Natural killer cell (primary cell): ENCODE results near the gene B4GALT2. TPM values are rescaled to one million over a fixed set of nuclear protein-coding genes. Genes with fewer than 3 reads are reported as not detected.

ENCODE experiments used
- ATAC-seq, 3 donors: fragments of 150-1000 bp in 2 of 3; fragments of 200-7000 bp in 1 of 3; cut with Tn5 transposase; 1 replicate in 1 of 3; 2 replicates in 2 of 3; pipeline ENCODE4 v1.10.0; 2021; ENCODE audit warnings: mild to moderate bottlenecking in 2 of 3, moderate library complexity in 2 of 3
- DNase-seq, 2 donors: peaks; one replicate each; pipeline versions ENCODE4 v3.0.0 to v3.0.0-alpha.2; 2013 to 2021; ENCODE audit warnings: mixed read lengths in 1 of 2
- H3K27ac ChIP-seq: one replicate; pipeline ENCODE4 v1.5.1; 2013; ENCODE audit warnings: mild to moderate bottlenecking, low read length
- H3K27me3 ChIP-seq: one replicate; pipeline ENCODE4 v1.6.1; 2013; ENCODE audit warnings: low read length; ENCODE audit not compliant: control insufficient read depth, insufficient read depth
- H3K36me3 ChIP-seq: one replicate; pipeline ENCODE4 v1.6.1; 2013; ENCODE audit warnings: low read length; ENCODE audit not compliant: control insufficient read depth, insufficient read depth
- H3K4me1 ChIP-seq: one replicate; pipeline ENCODE4 v1.6.1; 2013; ENCODE audit warnings: low read length; ENCODE audit not compliant: control insufficient read depth, insufficient read depth
- H3K4me3 ChIP-seq: one replicate; pipeline ENCODE4 v1.5.1; 2013; ENCODE audit warnings: low read length
- H3K9me3 ChIP-seq: one replicate; pipeline ENCODE4 v1.6.1; 2013; ENCODE audit warnings: low read length; ENCODE audit not compliant: control insufficient read depth, insufficient read depth
- H3K27ac Mint-ChIP-seq, 2 donors: one replicate each; pipeline ENCODE4 v1.8.0; 2022; ENCODE audit warnings: mild to moderate bottlenecking in 2 of 2, mixed read lengths in 2 of 2, moderate library complexity in 1 of 2
- H3K27me3 Mint-ChIP-seq, 2 donors: one replicate each; pipeline ENCODE4 v1.8.0; 2022; ENCODE audit warnings: low read depth in 2 of 2, mixed read lengths in 2 of 2
- H3K36me3 Mint-ChIP-seq: one replicate; pipeline ENCODE4 v1.8.0; 2022; ENCODE audit warnings: mixed read lengths
- H3K4me1 Mint-ChIP-seq, 2 donors: one replicate each; pipeline ENCODE4 v1.8.0; 2022; ENCODE audit warnings: mixed read lengths in 2 of 2
- H3K4me3 Mint-ChIP-seq: one replicate; pipeline ENCODE4 v1.8.0; 2022; ENCODE audit warnings: mild to moderate bottlenecking, moderate library complexity, mixed read lengths
- H3K9me3 Mint-ChIP-seq, 2 donors: one replicate each; pipeline ENCODE4 v1.8.0; 2022; ENCODE audit warnings: mixed read lengths in 2 of 2
- CTCF ChIP-seq: fragments of 200-600 bp; IDR thresholded peaks from one replicate; pipeline ENCODE4 v1.8.0; 2022; ENCODE audit warnings: antibody characterized with exemption
- WGBS: methylation state at CpG from one replicate; pipeline ENCODE4 v1.1.7; 2013; ENCODE audit warnings: missing lambda C conversion rate; ENCODE audit not compliant: insufficient coverage; 5-methylcytosine and 5-hydroxymethylcytosine counted together
- intact Hi-C: fragments of 100-400 bp; cut with micrococcal nuclease; formaldehyde crosslinking; loops from one replicate; pipeline ENCODE4 v1.14.2; 2022
- total RNA-seq, 4 donors: library from RNA; stranded (reverse); fragments of 120-200 nt in 1 of 4; gene quantifications; one replicate each; pipeline versions ENCODE4 v1.2.3 to v1.2.4, GENCODE V29; 2013 to 2022

Gene B4GALT2
- total RNA-seq, 3 donors from 2014 or later (not counting 1 experiment from before 2014, with no cell fraction given), result 1.5 to 5.5 (median 2.2) TPM

DNA sequence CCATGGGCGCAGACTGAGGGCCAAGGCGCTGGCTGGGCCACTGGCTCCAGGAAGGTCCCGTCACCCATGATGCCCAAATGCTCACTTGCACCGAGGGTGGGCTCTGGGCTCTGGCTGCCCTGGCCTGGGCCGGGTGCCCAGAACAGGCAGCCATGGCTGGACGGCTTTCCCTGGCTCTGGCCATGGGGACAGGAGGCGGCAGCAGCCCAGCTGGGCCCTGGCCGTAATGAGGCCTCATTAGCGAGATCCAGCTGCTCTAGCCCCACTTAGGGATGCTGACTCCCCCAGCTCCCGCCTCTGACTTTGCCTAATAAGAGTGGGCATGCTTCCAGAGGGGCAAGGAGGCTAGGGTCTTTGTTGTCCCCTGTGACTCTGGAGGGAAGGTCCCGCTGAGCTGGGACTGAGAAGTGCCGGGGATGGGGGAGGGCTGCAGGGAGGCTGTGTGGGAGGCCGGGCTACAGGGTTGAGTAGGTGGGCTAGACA is 40.5 kb downstream of the B4GALT2 start:
- no peak for TF ChIP-seq CTCF

DNA sequence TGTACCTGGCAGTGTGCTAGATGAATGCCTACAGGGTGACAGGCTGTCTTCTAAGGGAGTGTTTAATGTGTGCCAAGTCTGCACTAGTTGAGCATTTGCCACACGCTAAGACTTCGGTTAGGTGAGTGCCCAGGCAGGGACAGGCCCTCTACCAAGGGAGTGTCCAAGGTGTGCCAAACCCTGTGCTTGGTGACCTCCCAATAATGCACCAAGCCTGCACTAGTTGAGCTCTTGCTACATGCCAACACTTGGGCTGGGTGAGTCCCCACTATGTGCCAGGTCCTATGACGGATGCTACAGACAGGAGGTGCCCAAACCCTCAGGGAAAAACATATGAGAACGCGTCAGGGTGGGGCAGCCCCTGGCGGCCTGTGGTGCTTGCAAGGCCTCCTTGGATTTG is 41.5 kb downstream of the B4GALT2 start:
- no peaks in the 10 kb centered on the region for H3K27me3 Mint-ChIP-seq
- H3K36me3 ChIP-seq, result no peaks in the 10 kb centered on the region
- H3K36me3 Mint-ChIP-seq, result no peaks in the 10 kb centered on the region
- no peaks in the 10 kb centered on the region for H3K27me3 ChIP-seq
- H3K27ac ChIP-seq, result no peak overlapping the region
- no peaks in the 10 kb centered on the region for H3K9me3 Mint-ChIP-seq
- no peak overlapping the region for H3K27ac Mint-ChIP-seq
- no peak overlapping the region for H3K4me3 ChIP-seq
- no peaks in the 10 kb centered on the region for H3K9me3 ChIP-seq
- no peak overlapping the region for H3K4me3 Mint-ChIP-seq
- no peak for TF ChIP-seq CTCF
- H3K4me1 ChIP-seq, result no peaks in the 10 kb centered on the region
- DNase-seq, result no peak
- ATAC-seq, result no peak
- intact Hi-C loops, result no loop called here
- H3K4me1 Mint-ChIP-seq, result no peaks in the 10 kb centered on the region
- 86% methylated on average over 6 of the region's 6 CpGs for WGBS

More for the DNA sequence above, 40.5 kb downstream of the B4GALT2 start:
- ATAC-seq, result no peak
- H3K9me3 ChIP-seq, result no peaks in the 10 kb centered on the region
- H3K36me3 ChIP-seq, result no peaks in the 10 kb centered on the region
- no peak overlapping the region for H3K27ac Mint-ChIP-seq
- H3K27ac ChIP-seq, result no peak overlapping the region
- no peak for DNase-seq
- H3K36me3 Mint-ChIP-seq, result no peaks in the 10 kb centered on the region
- H3K4me1 Mint-ChIP-seq, result no peaks in the 10 kb centered on the region
- peaks cover 0 to under 1% of the 10 kb centered on the region in 2 donors for H3K27me3 Mint-ChIP-seq
- WGBS, result 93% methylated on average over 13 of the region's 13 CpGs
- no peaks in the 10 kb centered on the region for H3K27me3 ChIP-seq
- H3K4me3 Mint-ChIP-seq, result no peak overlapping the region
- H3K4me3 ChIP-seq, result no peak overlapping the region
- H3K4me1 ChIP-seq, result no peaks in the 10 kb centered on the region
- no peaks in the 10 kb centered on the region for H3K9me3 Mint-ChIP-seq
- intact Hi-C loops, result no loop called here

DNA sequence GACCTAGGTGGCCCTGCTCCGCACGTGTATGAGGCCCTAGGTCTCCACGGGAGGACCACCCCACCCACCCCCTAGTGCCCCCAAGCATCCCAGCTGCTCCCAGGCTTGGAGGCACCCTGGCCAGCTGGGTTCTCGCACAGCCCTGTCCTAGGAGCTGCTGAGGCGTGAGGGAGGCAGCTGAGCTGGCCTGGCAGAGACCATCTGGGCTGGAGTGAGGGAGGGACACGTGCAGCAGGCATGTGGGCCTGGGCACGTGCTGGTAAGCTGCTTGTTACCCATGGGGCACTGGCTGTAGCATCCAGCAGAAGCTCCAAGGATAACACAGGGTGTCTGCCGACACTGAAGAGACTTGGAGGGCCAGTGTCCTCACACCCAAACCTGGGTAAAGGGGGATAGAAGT is 42.1 kb downstream of the B4GALT2 start:
- ATAC-seq, result no peak
- no peak for TF ChIP-seq CTCF
- intact Hi-C loops, result no loop called here
- Histone ChIP-seq H3K27ac (no peak overlapping the region), H3K27me3 (no peaks in the 10 kb centered on the region), H3K4me3 (no peak overlapping the region), H3K4me1 (peaks cover 3% of the 10 kb centered on the region), H3K9me3 (no peaks in the 10 kb centered on the region), H3K36me3 (no peaks in the 10 kb centered on the region)
- no peak overlapping the region for H3K27ac Mint-ChIP-seq
- H3K4me3 Mint-ChIP-seq, result no peak overlapping the region
- no peaks in the 10 kb centered on the region for H3K4me1 Mint-ChIP-seq
- no peaks in the 10 kb centered on the region for H3K36me3 Mint-ChIP-seq
- 91% methylated on average over 8 of the region's 8 CpGs for WGBS
- no peaks in the 10 kb centered on the region for H3K9me3 Mint-ChIP-seq
- H3K27me3 Mint-ChIP-seq, result no peaks in the 10 kb centered on the region
- DNase-seq, result no peak

DNA sequence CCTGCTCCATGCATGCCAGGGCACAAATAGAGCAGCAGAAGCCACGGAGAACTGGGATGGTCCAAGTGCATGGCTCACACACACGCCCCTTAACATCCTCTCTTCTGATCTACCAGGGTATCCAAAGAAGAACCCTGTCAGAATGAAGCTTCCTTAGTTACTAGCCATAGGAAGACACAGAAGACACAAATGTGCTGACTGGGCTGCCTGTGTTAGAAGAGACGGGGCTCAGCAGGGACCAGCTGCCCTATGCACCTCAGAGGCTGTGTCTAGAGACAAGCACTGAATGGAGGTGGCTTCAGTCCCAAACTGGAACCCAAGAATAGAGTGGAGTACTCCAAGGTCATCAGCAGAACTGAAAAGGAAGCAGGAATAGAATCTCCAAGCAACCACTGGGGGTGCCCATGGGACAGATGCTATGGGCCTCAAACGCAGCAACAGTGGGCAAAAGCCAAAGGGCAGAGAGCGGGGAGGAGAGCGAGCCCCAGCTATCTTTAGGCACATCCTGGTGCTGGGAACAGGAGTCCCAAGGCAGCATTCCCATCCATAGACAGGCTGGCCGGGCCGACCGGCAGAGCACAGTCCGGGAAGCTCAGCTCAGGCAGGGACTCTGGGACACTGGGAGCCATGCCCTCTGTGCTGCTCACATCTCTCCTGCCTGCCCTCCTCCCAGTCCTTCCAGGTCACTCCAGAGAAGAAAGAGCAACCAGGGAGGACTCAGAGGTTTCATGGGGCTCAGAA is 42.7 kb downstream of the B4GALT2 start:
- DNase-seq (no peak), ATAC-seq (no peak)
- no peak for TF ChIP-seq CTCF
- no peaks in the 10 kb centered on the region for H3K4me1 Mint-ChIP-seq
- Histone ChIP-seq H3K9me3 (no peaks in the 10 kb centered on the region), H3K4me3 (no peak overlapping the region), H3K4me1 (peaks cover 3% of the 10 kb centered on the region), H3K27ac (no peak overlapping the region), H3K27me3 (no peaks in the 10 kb centered on the region), H3K36me3 (no peaks in the 10 kb centered on the region)
- H3K4me3 Mint-ChIP-seq, result no peak overlapping the region
- intact Hi-C loops, result no loop called here
- no peaks in the 10 kb centered on the region for H3K36me3 Mint-ChIP-seq
- no peak overlapping the region for H3K27ac Mint-ChIP-seq
- no peaks in the 10 kb centered on the region for H3K9me3 Mint-ChIP-seq
- H3K27me3 Mint-ChIP-seq, result no peaks in the 10 kb centered on the region
- WGBS, result 92% methylated on average over 10 of the region's 10 CpGs
